Measurements from ENCODE around the gene ZNF503. TPM values are rescaled to one million over a fixed set of nuclear protein-coding genes. Genes with fewer than 3 reads are reported as not detected.

Gene ZNF503
- total RNA-seq, 1 donor from 2014 or later, result 8.9 TPM

GRCh38 chr10:75407224-75407712 lies 5.7 kb upstream of the ZNF503 start:
- H3K27me3 Mint-ChIP-seq (ENCODE audit: unreplicated experiment), result peaks cover 23% of the 10 kb centered on the region
- H3K36me3 Mint-ChIP-seq (ENCODE audit: low read depth, unreplicated experiment), result no peaks in the 10 kb centered on the region
- no peak for TF ChIP-seq CTCF (IDR thresholded peaks at IDR 0.05; ENCODE audit: unreplicated experiment)
- no peaks in the 10 kb centered on the region for H3K9me3 Mint-ChIP-seq (ENCODE audit: unreplicated experiment)
- H3K4me3 Mint-ChIP-seq (ENCODE audit: unreplicated experiment), result peak overlapping the region; percentile 59
- H3K4me1 Mint-ChIP-seq (ENCODE audit: unreplicated experiment), result peaks cover 37% of the 10 kb centered on the region
- peak; percentile 26 for DNase-seq (ENCODE audit: low spot score)
- no peak overlapping the region for H3K27ac Mint-ChIP-seq (ENCODE audit: unreplicated experiment)

- no peak for TF ChIP-seq CTCF (IDR thresholded peaks at IDR 0.05; ENCODE audit: unreplicated experiment)
- no peak for DNase-seq (ENCODE audit: low spot score)
- Mint-ChIP-seq H3K36me3 (ENCODE audit: low read depth, unreplicated experiment) (no peaks in the 10 kb centered on the region), H3K27me3 (ENCODE audit: unreplicated experiment) (peaks cover 26% of the 10 kb centered on the region), H3K4me1 (ENCODE audit: unreplicated experiment) (peaks cover 37% of the 10 kb centered on the region), H3K27ac (ENCODE audit: unreplicated experiment) (no peak overlapping the region), H3K9me3 (ENCODE audit: unreplicated experiment) (no peaks in the 10 kb centered on the region), H3K4me3 (ENCODE audit: unreplicated experiment) (peak overlapping the region; percentile 76)
Observed at GRCh38 chr10:75406462-75407223, 5.1 kb upstream of the ZNF503 start.

GRCh38 chr10:75405598-75406461 lies 4.3 kb upstream of the ZNF503 start:
- no peak for TF ChIP-seq CTCF (IDR thresholded peaks at IDR 0.05; ENCODE audit: unreplicated experiment)
- H3K27ac Mint-ChIP-seq (ENCODE audit: unreplicated experiment), result peak overlapping the region; percentile 62
- peak overlapping the region; percentile 89 for H3K4me3 Mint-ChIP-seq (ENCODE audit: unreplicated experiment)
- no peaks in the 10 kb centered on the region for H3K9me3 Mint-ChIP-seq (ENCODE audit: unreplicated experiment)
- H3K27me3 Mint-ChIP-seq (ENCODE audit: unreplicated experiment), result peaks cover 21% of the 10 kb centered on the region
- H3K36me3 Mint-ChIP-seq (ENCODE audit: low read depth, unreplicated experiment), result no peaks in the 10 kb centered on the region
- peaks cover 34% of the 10 kb centered on the region for H3K4me1 Mint-ChIP-seq (ENCODE audit: unreplicated experiment)
- DNase-seq (ENCODE audit: low spot score), result no peak

- no peaks in the 10 kb centered on the region for H3K36me3 Mint-ChIP-seq (ENCODE audit: low read depth, unreplicated experiment)
- no peak overlapping the region for H3K27ac Mint-ChIP-seq (ENCODE audit: unreplicated experiment)
- peaks cover 24% of the 10 kb centered on the region for H3K27me3 Mint-ChIP-seq (ENCODE audit: unreplicated experiment)
- TF ChIP-seq CTCF (IDR thresholded peaks at IDR 0.05; ENCODE audit: unreplicated experiment), result no peak
- peak; percentile 56 for DNase-seq (ENCODE audit: low spot score)
- no peaks in the 10 kb centered on the region for H3K9me3 Mint-ChIP-seq (ENCODE audit: unreplicated experiment)
- peak overlapping the region; percentile 94 for H3K4me3 Mint-ChIP-seq (ENCODE audit: unreplicated experiment)
- peaks cover 30% of the 10 kb centered on the region for H3K4me1 Mint-ChIP-seq (ENCODE audit: unreplicated experiment)
Observed at GRCh38 chr10:75404815-75405597, 3.4 kb upstream of the ZNF503 start.
